ENCODE results near the gene WFS1.

Gene WFS1

GRCh38 chr4:6349896-6350603 lies 80.4 kb downstream of the WFS1 start:
- H3K4me3 ChIP-seq (ENCODE audit: low read length) = no peak overlapping the region
- H3K27me3 ChIP-seq (ENCODE audit: control insufficient read depth, insufficient read depth, low read length) = peaks cover 4% of the 10 kb centered on the region
- H3K36me3 ChIP-seq (ENCODE audit: control insufficient read depth, insufficient read depth, low read length) = no peaks in the 10 kb centered on the region
- no peak overlapping the region for H3K9ac ChIP-seq (ENCODE audit: low read length)
- no peaks in the 10 kb centered on the region for H3K4me1 ChIP-seq (ENCODE audit: control insufficient read depth, insufficient read depth, low read length)
- H3K27ac ChIP-seq (ENCODE audit: low read depth, low read length) = no peak overlapping the region

GRCh38 chr4:6350646-6351045 lies 81.0 kb downstream of the WFS1 start:
- H3K27me3 ChIP-seq (ENCODE audit: control insufficient read depth, insufficient read depth, low read length) = peaks cover 4% of the 10 kb centered on the region
- H3K36me3 ChIP-seq (ENCODE audit: control insufficient read depth, insufficient read depth, low read length) = no peaks in the 10 kb centered on the region
- no peak overlapping the region for H3K4me3 ChIP-seq (ENCODE audit: low read length)
- no peak overlapping the region for H3K27ac ChIP-seq (ENCODE audit: low read depth, low read length)
- no peak overlapping the region for H3K9ac ChIP-seq (ENCODE audit: low read length)
- no peaks in the 10 kb centered on the region for H3K4me1 ChIP-seq (ENCODE audit: control insufficient read depth, insufficient read depth, low read length)

GRCh38 chr4:6351246-6352000 lies 81.8 kb downstream of the WFS1 start:
- peaks cover 4% of the 10 kb centered on the region for H3K27me3 ChIP-seq (ENCODE audit: control insufficient read depth, insufficient read depth, low read length)
- H3K27ac ChIP-seq (ENCODE audit: low read depth, low read length) = no peak overlapping the region
- no peak overlapping the region for H3K9ac ChIP-seq (ENCODE audit: low read length)
- H3K4me3 ChIP-seq (ENCODE audit: low read length) = no peak overlapping the region
- H3K4me1 ChIP-seq (ENCODE audit: control insufficient read depth, insufficient read depth, low read length) = no peaks in the 10 kb centered on the region
- no peaks in the 10 kb centered on the region for H3K36me3 ChIP-seq (ENCODE audit: control insufficient read depth, insufficient read depth, low read length)

GRCh38 chr4:6352031-6352692 lies 82.5 kb downstream of the WFS1 start:
- H3K4me3 ChIP-seq (ENCODE audit: low read length) = no peak overlapping the region
- H3K27ac ChIP-seq (ENCODE audit: low read depth, low read length) = no peak overlapping the region
- H3K4me1 ChIP-seq (ENCODE audit: control insufficient read depth, insufficient read depth, low read length) = no peaks in the 10 kb centered on the region
- no peaks in the 10 kb centered on the region for H3K36me3 ChIP-seq (ENCODE audit: control insufficient read depth, insufficient read depth, low read length)
- no peak overlapping the region for H3K9ac ChIP-seq (ENCODE audit: low read length)
- peaks cover 4% of the 10 kb centered on the region for H3K27me3 ChIP-seq (ENCODE audit: control insufficient read depth, insufficient read depth, low read length)

Data from rectal smooth muscle tissue (tissue), 1 donor.